Esophagus squamous epithelium (tissue), 4 donors: ENCODE data around the gene BCL2L1.

Source experiments
- CTCF ChIP-seq, 6 experiments: fragments of 450-650 bp in 4 of 6; fragments of 200-600 bp in 2 of 6; sonication (generic) in 2 of 6; IDR thresholded peaks; one replicate each; pipeline ENCODE4 v1.5.1; 2016 to 2019; ENCODE audit warnings: antibody characterized with exemption in 6 of 6, mild to moderate bottlenecking in 4 of 6, moderate library complexity in 4 of 6
- POLR2A ChIP-seq, 4 donors: fragments of 450-650 bp; IDR thresholded peaks; one replicate each; pipeline ENCODE4 v1.6.1; 2017; ENCODE audit warnings: antibody characterized with exemption in 4 of 4, mild to moderate bottlenecking in 4 of 4, moderate library complexity in 3 of 4

DNA sequence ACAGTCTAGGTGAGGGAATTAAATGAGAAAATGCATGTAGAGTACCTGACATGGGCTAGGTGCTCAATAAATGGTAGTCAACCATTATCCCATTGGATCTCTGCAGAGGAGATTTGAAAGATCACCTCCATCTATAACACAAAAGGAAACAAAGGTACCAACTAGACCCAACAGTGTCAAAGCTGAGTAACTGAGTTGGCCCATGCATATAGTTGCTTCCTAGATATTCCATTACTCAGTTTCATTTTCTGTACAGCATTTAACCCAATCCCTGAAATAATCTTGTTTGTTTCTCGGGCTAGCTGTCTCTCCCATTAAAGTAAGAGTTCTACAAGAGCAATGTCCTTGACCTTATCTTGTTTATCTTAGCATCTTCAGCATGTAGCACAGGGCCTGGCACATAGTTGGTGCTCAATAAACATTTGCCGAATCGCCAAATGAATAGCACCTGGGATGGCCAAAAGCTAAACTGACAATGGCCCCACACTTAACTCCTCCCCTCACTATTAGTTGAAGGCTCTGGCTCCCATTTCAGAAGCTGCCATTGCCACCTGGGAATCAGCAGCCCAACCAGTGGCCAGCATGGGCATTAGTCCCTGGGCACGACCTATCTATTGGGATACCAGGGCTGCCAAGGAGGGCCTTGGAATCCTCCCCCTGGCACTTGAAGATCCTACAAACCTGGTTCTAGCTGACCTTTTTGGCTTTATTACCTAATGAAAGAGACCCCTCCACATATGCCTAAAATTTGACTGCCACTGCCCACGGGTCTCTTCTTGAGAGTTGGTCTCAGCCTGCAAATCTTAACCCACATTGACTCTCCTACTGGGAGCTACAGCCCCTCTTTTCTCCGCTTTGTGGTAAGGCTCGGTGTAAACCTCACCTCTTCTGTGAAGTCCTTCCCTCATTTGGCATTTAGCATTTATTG, 22.6 kb downstream of the BCL2L1 start:
- TF ChIP-seq CTCF (IDR thresholded peaks at IDR 0.05) (no peak), POLR2A (IDR thresholded peaks at IDR 0.05) (no peak)
